Neural progenitor cell (in vitro differentiated cells): ENCODE measurements around the gene OR6B2.

ENCODE experiments used
- EZH2 ChIP-seq: fragments of 200-600 bp; sonication (generic); IDR thresholded peaks from 2 replicates; pipeline ENCODE4 v1.6.1; 2017; ENCODE audit warnings: antibody characterized with exemption, mild to moderate bottlenecking, moderate library complexity
- EZH2phosphoT487 ChIP-seq: fragments of 200-600 bp; sonication (generic); IDR thresholded peaks from 2 replicates; pipeline ENCODE4 v1.6.1; 2017; ENCODE audit warnings: antibody characterized with exemption
- TF ChIP-seq, protein P1 (sequence below): fragments of 200-600 bp; sonication (generic); IDR thresholded peaks from 2 replicates; pipeline ENCODE4 v1.5.1; 2017; ENCODE audit warnings: antibody characterized with exemption, mild to moderate bottlenecking

DNA sequence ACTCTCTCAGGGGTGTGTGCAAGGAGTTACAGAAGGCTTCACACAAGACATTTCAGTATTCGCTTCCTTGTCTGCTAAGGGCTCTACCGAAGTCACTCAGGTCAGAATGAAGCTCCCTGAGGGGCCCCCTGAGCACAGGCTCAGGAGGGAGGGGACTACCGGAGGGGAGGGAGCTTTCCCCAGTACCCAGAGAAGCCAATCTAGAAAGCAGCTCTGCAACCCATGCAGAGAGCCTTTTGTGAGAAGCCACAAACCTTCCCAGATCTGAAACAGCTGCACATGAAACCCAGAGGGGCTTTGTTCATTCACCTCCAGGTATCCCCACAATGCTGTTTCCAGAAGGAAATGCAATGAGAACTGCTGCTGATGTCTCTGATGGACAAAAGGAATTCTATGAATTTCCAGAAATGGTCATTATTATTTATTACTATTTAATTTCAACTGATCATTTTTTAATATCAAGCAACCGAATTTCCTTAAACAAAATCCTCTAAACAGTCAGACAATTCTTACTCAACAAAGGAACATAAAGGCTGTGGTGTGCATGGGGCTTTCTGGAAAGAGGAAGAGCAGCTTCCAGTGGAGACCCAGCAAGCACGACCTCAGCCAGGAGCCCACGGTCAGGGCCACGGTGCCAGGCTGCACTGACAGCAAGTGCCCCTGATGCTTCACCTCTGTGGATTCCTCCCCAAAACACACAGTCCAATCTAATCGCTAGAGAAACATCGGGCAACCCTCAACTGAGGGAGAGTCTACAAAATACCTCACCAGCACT, 47.0 kb downstream of the OR6B2 start:
- TF ChIP-seq EZH2 (no peak), EZH2phosphoT487 (no peak)
- TF ChIP-seq, protein P1, sequence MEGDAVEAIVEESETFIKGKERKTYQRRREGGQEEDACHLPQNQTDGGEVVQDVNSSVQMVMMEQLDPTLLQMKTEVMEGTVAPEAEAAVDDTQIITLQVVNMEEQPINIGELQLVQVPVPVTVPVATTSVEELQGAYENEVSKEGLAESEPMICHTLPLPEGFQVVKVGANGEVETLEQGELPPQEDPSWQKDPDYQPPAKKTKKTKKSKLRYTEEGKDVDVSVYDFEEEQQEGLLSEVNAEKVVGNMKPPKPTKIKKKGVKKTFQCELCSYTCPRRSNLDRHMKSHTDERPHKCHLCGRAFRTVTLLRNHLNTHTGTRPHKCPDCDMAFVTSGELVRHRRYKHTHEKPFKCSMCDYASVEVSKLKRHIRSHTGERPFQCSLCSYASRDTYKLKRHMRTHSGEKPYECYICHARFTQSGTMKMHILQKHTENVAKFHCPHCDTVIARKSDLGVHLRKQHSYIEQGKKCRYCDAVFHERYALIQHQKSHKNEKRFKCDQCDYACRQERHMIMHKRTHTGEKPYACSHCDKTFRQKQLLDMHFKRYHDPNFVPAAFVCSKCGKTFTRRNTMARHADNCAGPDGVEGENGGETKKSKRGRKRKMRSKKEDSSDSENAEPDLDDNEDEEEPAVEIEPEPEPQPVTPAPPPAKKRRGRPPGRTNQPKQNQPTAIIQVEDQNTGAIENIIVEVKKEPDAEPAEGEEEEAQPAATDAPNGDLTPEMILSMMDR: no peak
